HCT116 (cell line): ENCODE data around the gene ZNF618. TPM values are rescaled to one million over a fixed set of nuclear protein-coding genes. Genes with fewer than 3 reads are reported as not detected.

Experiments used
- ATAC-seq: fragments of 200-7000 bp; cut with Tn5 transposase; 2 replicates; pipeline ENCODE4 v1.9.1; 2020; ENCODE audit warnings: mild to moderate bottlenecking, moderate library complexity
- BruUV-seq: library from RNA; stranded (reverse); fragments of 400-500 nt; replicated peaks from 2 replicates; lab custom pipeline; 2021; lab: Mats Ljungman, UMichigan
- CTCF ChIA-PET: fragments of 300-600 bp; sonication (Branson Sonifier 250); formaldehyde crosslinking; loops from one replicate; lab custom pipeline; 2021; ENCODE audit warnings: antibody characterized with exemption; lab: Charles Lee
- POLR2A ChIA-PET: fragments of 300-600, 350-600 bp; sonication (Branson Sonifier 250); formaldehyde crosslinking; loops from one replicate; lab custom pipeline; 2021; ENCODE audit warnings: antibody characterized with exemption; lab: Charles Lee
- RAD21 ChIA-PET, 2 experiments: fragments of 300-600 bp; sonication (Branson Sonifier 250); formaldehyde crosslinking; loops; one replicate each; lab custom pipeline; 2023; ENCODE audit warnings: low total read pairs in 2 of 2; ENCODE audit not compliant: uncharacterized antibody in 2 of 2, unreplicated experiment in 2 of 2, low non-redundant PET in 1 of 2; lab: Charles Lee
- DNase-seq: peaks from one replicate; pipeline ENCODE4 v3.0.0-alpha.2; 2010; ENCODE audit warnings: low read depth, low spot score
- H2AFZ ChIP-seq: fragments of 200-600 bp; shearing (Covaris generic), sonication (generic); 2 replicates; pipeline ENCODE4 v1.6.1; 2017; ENCODE audit warnings: low read depth, mixed run types, mixed read lengths, antibody characterized with exemption, low read length; ENCODE audit not compliant: poor library complexity, severe bottlenecking
- H3K27ac ChIP-seq: 2 replicates; pipeline ENCODE4 v1.5.1; 2012; ENCODE audit warnings: low read depth, low read length
- H3K27me3 ChIP-seq: fragments of 200-600 bp; sonication (generic); 2 replicates; pipeline ENCODE4 v1.6.1; 2016; ENCODE audit warnings: mixed run types, low read length, mixed read lengths; ENCODE audit not compliant: insufficient read depth
- H3K36me3 ChIP-seq, 2 experiments: fragments of 200-500 bp in 1 of 2; fragments of 200-600 bp in 1 of 2; sonication (Bioruptor generic) in 1 of 2; sonication (generic) in 1 of 2; 2 replicates each; pipeline versions ENCODE4 v1.5.1 to v1.6.1; 2014 to 2016; ENCODE audit warnings: low read length in 2 of 2, inconsistent platforms in 1 of 2, mixed read lengths in 1 of 2, mixed run types in 1 of 2; ENCODE audit not compliant: insufficient read depth in 2 of 2, control insufficient read depth in 1 of 2
- H3K4me1 ChIP-seq, 2 experiments: fragments of 200-600 bp in 1 of 2; sonication (generic) in 1 of 2; 2 replicates each; pipeline versions ENCODE4 v1.5.1 to v1.6.1; 2012 to 2017; ENCODE audit warnings: low read length in 2 of 2, inconsistent platforms in 1 of 2, mild to moderate bottlenecking in 1 of 2, mixed read lengths in 1 of 2, mixed run types in 1 of 2, moderate library complexity in 1 of 2; ENCODE audit not compliant: insufficient read depth in 2 of 2, control insufficient read depth in 1 of 2
- H3K4me2 ChIP-seq: fragments of 200-600 bp; sonication (generic); 2 replicates; pipeline ENCODE4 v1.6.1; 2017; ENCODE audit warnings: mixed run types, low read length, mixed read lengths
- H3K4me3 ChIP-seq, 2 experiments: fragments of 200-600 bp in 1 of 2; sonication (generic) in 1 of 2; replicated peaks in 1 of 2; 2 replicates each; pipeline ENCODE4 v1.5.1; 2011 to 2016; ENCODE audit warnings: low read length in 2 of 2, control low read depth in 1 of 2, low read depth in 1 of 2, mild to moderate bottlenecking in 1 of 2, mixed read lengths in 1 of 2, mixed run types in 1 of 2
- H3K79me2 ChIP-seq: fragments of 200-600 bp; sonication (generic); 2 replicates; pipeline ENCODE4 v1.6.1; 2017; ENCODE audit warnings: mild to moderate bottlenecking, mixed run types, low read length, moderate library complexity, mixed read lengths; ENCODE audit not compliant: insufficient read depth
- H3K9ac ChIP-seq: fragments of 200-600 bp; sonication (generic); 2 replicates; pipeline ENCODE4 v1.6.1; 2016; ENCODE audit warnings: low read length, mixed read lengths
- H3K9me2 ChIP-seq: fragments of 200-600 bp; sonication (generic), shearing (Covaris generic); 2 replicates; pipeline ENCODE4 v1.6.1; 2017; ENCODE audit warnings: mixed run types, mild to moderate bottlenecking, moderate library complexity; ENCODE audit not compliant: insufficient read depth
- H3K9me3 ChIP-seq, 2 experiments: fragments of 200-500 bp in 1 of 2; fragments of 200-600 bp in 1 of 2; sonication (Bioruptor generic) in 1 of 2; sonication (generic) in 1 of 2; 2 replicates each; pipeline ENCODE4 v1.6.1; 2014 to 2017; ENCODE audit warnings: low read length in 2 of 2, mixed read lengths in 2 of 2, inconsistent platforms in 1 of 2, low read depth in 1 of 2, mild to moderate bottlenecking in 1 of 2, mixed run types in 1 of 2, moderate library complexity in 1 of 2; ENCODE audit not compliant: control insufficient read depth in 1 of 2, insufficient read depth in 1 of 2
- H4K20me1 ChIP-seq: fragments of 200-600 bp; sonication (generic), shearing (Covaris generic); 2 replicates; pipeline ENCODE4 v1.6.1; 2017; ENCODE audit warnings: mixed run types, mild to moderate bottlenecking, moderate library complexity; ENCODE audit not compliant: insufficient read depth
- CBX3 ChIP-seq: IDR thresholded peaks from 2 replicates; pipeline ENCODE4 v1.6.1; 2012; ENCODE audit warnings: low read depth
- CEBPB ChIP-seq: IDR thresholded peaks from 2 replicates; pipeline ENCODE4 v1.6.1; 2012; ENCODE audit warnings: low read depth
- EGR1 ChIP-seq: IDR thresholded peaks from 2 replicates; pipeline ENCODE4 v1.6.1; 2012; ENCODE audit warnings: low read depth
- ELF1 ChIP-seq: IDR thresholded peaks from 2 replicates; pipeline ENCODE4 v1.6.1; 2012; ENCODE audit warnings: low read depth, borderline replicate concordance
- EZH2 ChIP-seq: fragments of 200-600 bp; sonication (generic); IDR thresholded peaks from 2 replicates; pipeline ENCODE4 v1.6.1; 2017; ENCODE audit warnings: antibody characterized with exemption, mixed run types
- EZH2phosphoT487 ChIP-seq: fragments of 200-600 bp; IDR thresholded peaks from 2 replicates; pipeline ENCODE4 v1.6.1; 2018; ENCODE audit warnings: antibody characterized with exemption, borderline replicate concordance
- FOSL1 ChIP-seq: IDR thresholded peaks from 2 replicates; pipeline ENCODE4 v1.6.1; 2012; ENCODE audit warnings: low read depth
- JUND ChIP-seq: IDR thresholded peaks from 2 replicates; pipeline ENCODE4 v1.6.1; 2012
- POLR2A ChIP-seq: IDR thresholded peaks from 2 replicates; pipeline ENCODE4 v1.7.0; 2011; ENCODE audit warnings: borderline replicate concordance; ENCODE audit not compliant: insufficient read depth, insufficient read length; ENCODE audit errors: extremely low read depth
- RAD21 ChIP-seq: IDR thresholded peaks from 2 replicates; pipeline ENCODE4 v1.6.1; 2012; ENCODE audit warnings: low read depth, mild to moderate bottlenecking
- SIN3A ChIP-seq: IDR thresholded peaks from 2 replicates; pipeline ENCODE4 v1.6.1; 2012; ENCODE audit warnings: low read depth
- SRF ChIP-seq: IDR thresholded peaks from 2 replicates; pipeline ENCODE4 v1.6.1; 2012; ENCODE audit warnings: low read depth
- TCF7L2 ChIP-seq: IDR thresholded peaks from 2 replicates; pipeline ENCODE4 v1.7.0; 2011; ENCODE audit warnings: borderline replicate concordance, inconsistent platforms; ENCODE audit not compliant: insufficient read depth, insufficient read length; ENCODE audit errors: extremely low read depth
- YY1 ChIP-seq: IDR thresholded peaks from 2 replicates; pipeline ENCODE4 v1.6.1; 2011; ENCODE audit warnings: low read length, low read depth, moderate library complexity, mild to moderate bottlenecking; ENCODE audit not compliant: insufficient replicate concordance; ENCODE audit errors: extremely low read depth
- ZFX ChIP-seq: fragments of 450-650 bp; IDR thresholded peaks from 2 replicates; pipeline ENCODE4 v1.6.1; 2017
- ZNF274 ChIP-seq: fragments of 200-500 bp; sonication (Bioruptor generic); IDR thresholded peaks from 2 replicates; pipeline ENCODE4 v1.6.1; 2014; ENCODE audit warnings: mild to moderate bottlenecking, low read depth, low read length, inconsistent platforms
- intact Hi-C: fragments of 100-400 bp; cut with micrococcal nuclease; formaldehyde crosslinking; loops from 2 replicates; pipeline ENCODE4 v1.10.0; 2022
- total RNA-seq: library from RNA; stranded (reverse); gene quantifications from one replicate; pipeline ENCODE4 v1.2.1, GENCODE V29; 2021; ENCODE audit not compliant: unreplicated experiment
- TF ChIP-seq, protein P1 (sequence below): IDR thresholded peaks from 2 replicates; pipeline ENCODE4 v1.6.1; 2012; ENCODE audit warnings: low read depth
- TF ChIP-seq, protein P2 (sequence below): IDR thresholded peaks from 2 replicates; pipeline ENCODE4 v1.6.1; 2012
- TF ChIP-seq, protein P3 (sequence below): IDR thresholded peaks from 2 replicates; pipeline ENCODE4 v1.6.1; 2011; ENCODE audit warnings: mild to moderate bottlenecking, low read length, moderate library complexity; ENCODE audit not compliant: insufficient replicate concordance; ENCODE audit errors: extremely low read depth
- TF ChIP-seq, protein P4 (sequence below): IDR thresholded peaks from 2 replicates; pipeline ENCODE4 v1.6.1; 2012

ZNF618 gene
- total RNA-seq, 1 experiment from 2014 or later, result 13.5 TPM

DNA sequence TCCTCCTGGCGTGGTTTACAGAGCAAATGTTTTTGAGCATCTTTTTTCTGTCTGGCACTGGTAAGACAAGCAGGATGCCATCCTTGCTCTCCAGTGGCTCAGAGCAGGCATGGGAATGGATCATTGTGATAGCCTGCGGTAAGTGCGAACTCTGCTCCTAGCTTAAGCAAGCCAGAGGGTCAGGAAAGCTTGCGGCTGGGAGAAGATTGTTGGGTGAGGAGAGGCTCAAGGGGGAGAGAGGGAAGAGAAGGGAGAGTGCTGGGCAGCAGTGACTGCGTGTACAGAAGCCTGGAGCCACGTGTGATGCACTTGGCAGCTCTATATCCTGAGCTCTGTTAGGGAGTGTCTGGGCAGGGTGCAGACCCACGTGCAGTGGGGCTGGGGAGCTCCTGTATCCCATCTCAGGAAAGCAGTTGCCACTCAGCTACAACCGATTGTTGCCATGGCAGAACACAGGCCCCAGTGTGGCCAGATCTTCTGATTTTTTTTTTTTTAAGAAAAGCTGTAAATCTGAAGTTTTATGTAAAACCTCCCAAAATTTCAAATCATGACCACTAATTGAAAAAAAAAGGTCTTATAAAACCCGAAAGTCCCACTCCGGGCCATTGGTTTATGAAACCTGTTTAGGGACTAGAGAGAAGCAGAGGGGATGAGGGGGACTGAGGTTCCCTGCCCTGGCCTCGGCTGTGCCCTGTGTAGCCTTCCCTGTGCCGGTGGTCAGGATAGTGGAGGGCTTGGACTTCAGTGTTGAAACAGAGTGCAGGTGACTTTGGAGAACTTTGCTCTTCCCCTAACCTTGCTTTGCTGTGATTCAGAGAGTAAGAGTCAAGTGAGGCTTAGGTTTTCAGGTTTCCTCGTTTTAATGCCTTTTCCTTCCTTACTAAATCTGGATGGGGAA, 67.3 kb downstream of the ZNF618 start:
- Histone ChIP-seq H4K20me1 (no peaks in the 10 kb centered on the region), H3K27me3 (no peaks in the 10 kb centered on the region), H3K9me2 (no peaks in the 10 kb centered on the region), H2AFZ (no peak overlapping the region), H3K9me3 (no peaks in the 10 kb centered on the region), H3K4me3 (no peak overlapping the region), H3K36me3 (no peaks in the 10 kb centered on the region), H3K27ac (no peak overlapping the region), H3K4me1 (no peaks in the 10 kb centered on the region), H3K9ac (no peak overlapping the region), H3K79me2 (no peaks in the 10 kb centered on the region), H3K4me2 (no peak overlapping the region)
- ChIA-PET RAD21 (no interaction called here), POLR2A (no interaction called here), CTCF (no interaction called here)
- DNase-seq, result no peak
- TF ChIP-seq RAD21 (no peak), EZH2 (no peak), EGR1 (no peak), FOSL1 (no peak), ZNF274 (no peak), SIN3A (no peak), EZH2phosphoT487 (no peak), POLR2A (no peak), SRF (no peak), YY1 (no peak), CEBPB (no peak), ELF1 (no peak), ZFX (no peak), TCF7L2 (no peak), JUND (no peak), CBX3 (no peak)
- TF ChIP-seq, protein P1, sequence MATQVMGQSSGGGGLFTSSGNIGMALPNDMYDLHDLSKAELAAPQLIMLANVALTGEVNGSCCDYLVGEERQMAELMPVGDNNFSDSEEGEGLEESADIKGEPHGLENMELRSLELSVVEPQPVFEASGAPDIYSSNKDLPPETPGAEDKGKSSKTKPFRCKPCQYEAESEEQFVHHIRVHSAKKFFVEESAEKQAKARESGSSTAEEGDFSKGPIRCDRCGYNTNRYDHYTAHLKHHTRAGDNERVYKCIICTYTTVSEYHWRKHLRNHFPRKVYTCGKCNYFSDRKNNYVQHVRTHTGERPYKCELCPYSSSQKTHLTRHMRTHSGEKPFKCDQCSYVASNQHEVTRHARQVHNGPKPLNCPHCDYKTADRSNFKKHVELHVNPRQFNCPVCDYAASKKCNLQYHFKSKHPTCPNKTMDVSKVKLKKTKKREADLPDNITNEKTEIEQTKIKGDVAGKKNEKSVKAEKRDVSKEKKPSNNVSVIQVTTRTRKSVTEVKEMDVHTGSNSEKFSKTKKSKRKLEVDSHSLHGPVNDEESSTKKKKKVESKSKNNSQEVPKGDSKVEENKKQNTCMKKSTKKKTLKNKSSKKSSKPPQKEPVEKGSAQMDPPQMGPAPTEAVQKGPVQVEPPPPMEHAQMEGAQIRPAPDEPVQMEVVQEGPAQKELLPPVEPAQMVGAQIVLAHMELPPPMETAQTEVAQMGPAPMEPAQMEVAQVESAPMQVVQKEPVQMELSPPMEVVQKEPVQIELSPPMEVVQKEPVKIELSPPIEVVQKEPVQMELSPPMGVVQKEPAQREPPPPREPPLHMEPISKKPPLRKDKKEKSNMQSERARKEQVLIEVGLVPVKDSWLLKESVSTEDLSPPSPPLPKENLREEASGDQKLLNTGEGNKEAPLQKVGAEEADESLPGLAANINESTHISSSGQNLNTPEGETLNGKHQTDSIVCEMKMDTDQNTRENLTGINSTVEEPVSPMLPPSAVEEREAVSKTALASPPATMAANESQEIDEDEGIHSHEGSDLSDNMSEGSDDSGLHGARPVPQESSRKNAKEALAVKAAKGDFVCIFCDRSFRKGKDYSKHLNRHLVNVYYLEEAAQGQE, result no peak
- TF ChIP-seq, protein P2, sequence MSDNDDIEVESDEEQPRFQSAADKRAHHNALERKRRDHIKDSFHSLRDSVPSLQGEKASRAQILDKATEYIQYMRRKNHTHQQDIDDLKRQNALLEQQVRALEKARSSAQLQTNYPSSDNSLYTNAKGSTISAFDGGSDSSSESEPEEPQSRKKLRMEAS, result no peak
- TF ChIP-seq, protein P3, sequence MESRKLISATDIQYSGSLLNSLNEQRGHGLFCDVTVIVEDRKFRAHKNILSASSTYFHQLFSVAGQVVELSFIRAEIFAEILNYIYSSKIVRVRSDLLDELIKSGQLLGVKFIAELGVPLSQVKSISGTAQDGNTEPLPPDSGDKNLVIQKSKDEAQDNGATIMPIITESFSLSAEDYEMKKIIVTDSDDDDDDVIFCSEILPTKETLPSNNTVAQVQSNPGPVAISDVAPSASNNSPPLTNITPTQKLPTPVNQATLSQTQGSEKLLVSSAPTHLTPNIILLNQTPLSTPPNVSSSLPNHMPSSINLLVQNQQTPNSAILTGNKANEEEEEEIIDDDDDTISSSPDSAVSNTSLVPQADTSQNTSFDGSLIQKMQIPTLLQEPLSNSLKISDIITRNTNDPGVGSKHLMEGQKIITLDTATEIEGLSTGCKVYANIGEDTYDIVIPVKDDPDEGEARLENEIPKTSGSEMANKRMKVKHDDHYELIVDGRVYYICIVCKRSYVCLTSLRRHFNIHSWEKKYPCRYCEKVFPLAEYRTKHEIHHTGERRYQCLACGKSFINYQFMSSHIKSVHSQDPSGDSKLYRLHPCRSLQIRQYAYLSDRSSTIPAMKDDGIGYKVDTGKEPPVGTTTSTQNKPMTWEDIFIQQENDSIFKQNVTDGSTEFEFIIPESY, result no peak
- TF ChIP-seq, protein P4, sequence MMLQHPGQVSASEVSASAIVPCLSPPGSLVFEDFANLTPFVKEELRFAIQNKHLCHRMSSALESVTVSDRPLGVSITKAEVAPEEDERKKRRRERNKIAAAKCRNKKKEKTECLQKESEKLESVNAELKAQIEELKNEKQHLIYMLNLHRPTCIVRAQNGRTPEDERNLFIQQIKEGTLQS, result no peak
- intact Hi-C loops, result no loop called here
- ATAC-seq, result no peak
- BruUV-seq, result no TSS peak
